Suprapubic skin (tissue), 4 donors: Measurements from ENCODE around the gene TMEM255A.

ENCODE experiments used
- CTCF ChIP-seq, 2 donors: fragments of 200-600 bp in 1 of 2; fragments of 450-650 bp in 1 of 2; sonication (generic) in 1 of 2; IDR thresholded peaks; one replicate each; pipeline ENCODE4 v1.5.1; 2016 to 2019; ENCODE audit warnings: antibody characterized with exemption in 2 of 2, mild to moderate bottlenecking in 1 of 2, moderate library complexity in 1 of 2
- EP300 ChIP-seq: sonication (generic); formaldehyde crosslinking; IDR thresholded peaks from one replicate; pipeline ENCODE4 v1.6.1; 2017; ENCODE audit warnings: antibody characterized with exemption
- POLR2A ChIP-seq, 2 donors: fragments of 450-650 bp; IDR thresholded peaks; one replicate each; pipeline ENCODE4 v1.6.1; 2017; ENCODE audit warnings: antibody characterized with exemption in 2 of 2, mild to moderate bottlenecking in 2 of 2, moderate library complexity in 2 of 2
- POLR2AphosphoS5 ChIP-seq, 3 donors: sonication (generic); formaldehyde crosslinking; IDR thresholded peaks; one replicate each; pipeline ENCODE4 v1.6.1; 2017; ENCODE audit warnings: antibody characterized with exemption in 3 of 3

GRCh38 chrX:120251471-120252011, 59.7 kb downstream of the TMEM255A start:
- TF ChIP-seq POLR2AphosphoS5 (IDR thresholded peaks at IDR 0.05) (no peak), CTCF (IDR thresholded peaks at IDR 0.05) (no peak), POLR2A (IDR thresholded peaks at IDR 0.05) (no peak), EP300 (no peak)
